Bronchial epithelial cell (primary cell): ENCODE measurements around the gene MT1H. TPM values are rescaled to one million over a fixed set of nuclear protein-coding genes. Genes with fewer than 3 reads are reported as not detected.
A peak's percentile ranks its signal among the peaks of the same experiment; 100 is the strongest.
"Not testable (repeated sequence)": the region's sequence is repeated elsewhere in the genome, so short reads cannot be mapped to it uniquely, and the experiment has no call there.

ENCODE experiments used
- DNase-seq: peaks from one replicate; pipeline ENCODE4 v3.0.0-alpha.2; 2010; ENCODE audit warnings: low read depth
- FAIRE-seq: peaks from 2 replicates; lab custom pipeline; 2011; peaks lifted over from hg19 to GRCh38; lab: Jason Lieb, UNC
- H3K27me3 ChIP-seq: 2 replicates; pipeline ENCODE4 v1.5.1; 2011; ENCODE audit warnings: low read length; ENCODE audit not compliant: control insufficient read depth, insufficient read depth
- H3K36me3 ChIP-seq: 2 replicates; pipeline ENCODE4 v1.5.1; 2011; ENCODE audit warnings: low read length; ENCODE audit not compliant: control insufficient read depth, insufficient read depth
- H3K4me3 ChIP-seq: 2 replicates; pipeline ENCODE4 v1.5.1; 2011; ENCODE audit warnings: mild to moderate bottlenecking, low read depth, low read length, control low read depth
- CTCF ChIP-seq: IDR thresholded peaks from 2 replicates; pipeline ENCODE4 v1.5.1; 2011; ENCODE audit warnings: mild to moderate bottlenecking, moderate library complexity, low read length, control low read depth, inconsistent platforms; ENCODE audit not compliant: insufficient read depth, severe bottlenecking
- total RNA-seq: library from RNA; depleted of rRNA; stranded (reverse); fragments of >200 nt; gene quantifications from 2 replicates; pipeline ENCODE4 v1.2.1, GENCODE V29; 2014

MT1H gene
- total RNA-seq = not detected in 2 replicates

GRCh38 chr16:56669005-56669839 lies at the start of gene MT1H:
TSS of gene MT1H (plus strand) at chr16:56669814. CDS start at chr16:56669885, 71 bp downstream.
- DNase-seq (no peak), FAIRE-seq (no peak)
- H3K36me3 ChIP-seq = no peaks in the 10 kb centered on the region
- no peak within 1 kb of the TSS for H3K4me3 ChIP-seq
- H3K27me3 ChIP-seq = peaks cover 25% of the 10 kb centered on the region
- no peak for TF ChIP-seq CTCF

GRCh38 chr16:56620339-56620897 lies 49.2 kb upstream of the MT1H start:
- Histone ChIP-seq H3K4me3 (no peak overlapping the region), H3K36me3 (no peaks in the 10 kb centered on the region), H3K27me3 (no peaks in the 10 kb centered on the region)
- TF ChIP-seq CTCF = no peak
- no peak for DNase-seq
- no peak for FAIRE-seq

GRCh38 chr16:56621665-56622445 lies 47.8 kb upstream of the MT1H start:
- not testable (repeated sequence) for DNase-seq, FAIRE-seq, H3K27me3 ChIP-seq, H3K4me3 ChIP-seq, H3K36me3 ChIP-seq

GRCh38 chr16:56623184-56623583 lies 46.4 kb upstream of the MT1H start:
- not testable (repeated sequence) for FAIRE-seq, H3K27me3 ChIP-seq, H3K36me3 ChIP-seq, H3K4me3 ChIP-seq, DNase-seq

GRCh38 chr16:56623637-56624036 lies 46.0 kb upstream of the MT1H start:
- Histone ChIP-seq H3K27me3 (no peaks in the 10 kb centered on the region), H3K36me3 (no peaks in the 10 kb centered on the region), H3K4me3 (no peak overlapping the region)
- no peak for TF ChIP-seq CTCF
- DNase-seq (no peak), FAIRE-seq (no peak)

- H3K36me3 ChIP-seq = no peaks in the 10 kb centered on the region
- TF ChIP-seq CTCF = no peak
- H3K4me3 ChIP-seq = peak within 1 kb of the TSS; percentile 70
- H3K27me3 ChIP-seq = no peaks in the 10 kb centered on the region
- DNase-seq = peak; percentile 50
- no peak for FAIRE-seq
Observed at GRCh38 chr16:56625140-56625942, 44.3 kb upstream of the MT1H start, which contains the start of gene MT1E. TSS of gene MT1E (plus strand) at chr16:56625781. CDS start at chr16:56625852, 71 bp downstream.
